ENCODE data around the gene TROAP. TPM values are rescaled to one million over a fixed set of nuclear protein-coding genes. Genes with fewer than 3 reads are reported as not detected.
A peak's percentile ranks its signal among the peaks of the same experiment; 100 is the strongest.

The TROAP gene
- total RNA-seq, 1 donor from 2014 or later: 40.0 TPM

GRCh38 chr12:49364989-49365388, 41.9 kb downstream of the TROAP start:
- peaks cover 14% of the 10 kb centered on the region for H3K4me1 ChIP-seq
- no peak for DNase-seq (ENCODE audit: low spot score)
- no peak overlapping the region for H3K4me2 ChIP-seq
- H3K79me2 ChIP-seq (ENCODE audit: low read depth): peaks cover 24% of the 10 kb centered on the region
- no peaks in the 10 kb centered on the region for H3K36me3 ChIP-seq
- Mint-ChIP-seq H3K9me3 (no peaks in the 10 kb centered on the region), H3K36me3 (no peaks in the 10 kb centered on the region), H3K27ac (no peak overlapping the region), H3K4me3 (no peak overlapping the region), H3K27me3 (ENCODE audit: insufficient read depth, low read depth) (peaks cover 2% of the 10 kb centered on the region), H3K4me1 (peaks cover 19% of the 10 kb centered on the region)
- H4K20me1 ChIP-seq (ENCODE audit: low read depth): peaks cover 9% of the 10 kb centered on the region
- no peak overlapping the region for H3K27ac ChIP-seq
- no peak for TF ChIP-seq CTCF (IDR thresholded peaks at IDR 0.05)
- TF ChIP-seq EZH2phosphoT487 (IDR thresholded peaks at IDR 0.05): no peak
- TF ChIP-seq EZH2 (IDR thresholded peaks at IDR 0.05): no peak
- H3K9ac ChIP-seq: no peak overlapping the region
- H3K27me3 ChIP-seq: peaks cover 6% of the 10 kb centered on the region
- no peaks in the 10 kb centered on the region for H3K9me3 ChIP-seq (ENCODE audit: low read depth)
- no peak overlapping the region for H3K4me3 ChIP-seq
- peaks cover 38% of the 10 kb centered on the region for H3F3A ChIP-seq (ENCODE audit: low read depth)
- no peak overlapping the region for H2AFZ ChIP-seq (replicated peaks)

- H3K27me3 Mint-ChIP-seq (ENCODE audit: insufficient read depth, low read depth): peaks cover 2% of the 10 kb centered on the region
- DNase-seq (ENCODE audit: low spot score): no peak
- no peak overlapping the region for H3K27ac Mint-ChIP-seq
- peaks cover 43% of the 10 kb centered on the region for H3F3A ChIP-seq (ENCODE audit: low read depth)
- no peak overlapping the region for H3K27ac ChIP-seq
- no peaks in the 10 kb centered on the region for H3K36me3 ChIP-seq
- H3K4me3 Mint-ChIP-seq: peak overlapping the region; percentile 94
- H3K9ac ChIP-seq: no peak overlapping the region
- peaks cover 14% of the 10 kb centered on the region for H4K20me1 ChIP-seq (ENCODE audit: low read depth)
- no peak overlapping the region for H2AFZ ChIP-seq (replicated peaks)
- H3K4me1 ChIP-seq: peaks cover 14% of the 10 kb centered on the region
- H3K36me3 Mint-ChIP-seq: peaks cover under 1% of the 10 kb centered on the region
- peak overlapping the region; percentile 93 for H3K4me2 ChIP-seq
- peak overlapping the region; percentile 89 for H3K4me3 ChIP-seq
- H3K27me3 ChIP-seq: peaks cover 6% of the 10 kb centered on the region
- H3K9me3 ChIP-seq (ENCODE audit: low read depth): no peaks in the 10 kb centered on the region
- H3K4me1 Mint-ChIP-seq: peaks cover 19% of the 10 kb centered on the region
- H3K9me3 Mint-ChIP-seq: no peaks in the 10 kb centered on the region
- TF ChIP-seq EZH2 (IDR thresholded peaks at IDR 0.05) (no peak), EZH2phosphoT487 (IDR thresholded peaks at IDR 0.05) (no peak), CTCF (IDR thresholded peaks at IDR 0.05) (no peak)
- H3K79me2 ChIP-seq (ENCODE audit: low read depth): peaks cover 29% of the 10 kb centered on the region
Observed at GRCh38 chr12:49365542-49365941, 42.5 kb downstream of the TROAP start.

GRCh38 chr12:49366096-49366651, 43.1 kb downstream of the TROAP start:
- Histone ChIP-seq H3K4me2 (peak overlapping the region; percentile 93), H3F3A (ENCODE audit: low read depth) (peaks cover 43% of the 10 kb centered on the region), H3K36me3 (no peaks in the 10 kb centered on the region), H3K79me2 (ENCODE audit: low read depth) (peaks cover 36% of the 10 kb centered on the region), H2AFZ (replicated peaks) (peak overlapping the region; percentile 91), H3K27me3 (peaks cover 6% of the 10 kb centered on the region), H3K9me3 (ENCODE audit: low read depth) (no peaks in the 10 kb centered on the region), H3K27ac (peak overlapping the region; percentile 97), H3K4me3 (peak overlapping the region; percentile 89), H3K4me1 (peaks cover 14% of the 10 kb centered on the region), H3K9ac (peak overlapping the region; percentile 84), H4K20me1 (ENCODE audit: low read depth) (peaks cover 21% of the 10 kb centered on the region)
- Mint-ChIP-seq H3K4me3 (peak overlapping the region; percentile 94), H3K4me1 (peaks cover 19% of the 10 kb centered on the region), H3K27me3 (ENCODE audit: insufficient read depth, low read depth) (peaks cover 2% of the 10 kb centered on the region), H3K36me3 (peaks cover 5% of the 10 kb centered on the region), H3K27ac (peak overlapping the region; percentile 83), H3K9me3 (no peaks in the 10 kb centered on the region)
- DNase-seq (ENCODE audit: low spot score): peak; percentile 85
- TF ChIP-seq EZH2 (IDR thresholded peaks at IDR 0.05) (peak; percentile 50), CTCF (IDR thresholded peaks at IDR 0.05) (no peak)

All from neural progenitor cell (in vitro differentiated cells).